Endodermal cell (in vitro differentiated cells): ENCODE measurements around the gene QSER1. TPM values are rescaled to one million over a fixed set of nuclear protein-coding genes. Genes with fewer than 3 reads are reported as not detected.

Source experiments
- DNase-seq: peaks from one replicate; pipeline ENCODE4 v3.0.0-alpha.2; 2017
- H3K27ac ChIP-seq: 2 replicates; pipeline ENCODE4 v1.5.1; 2013; ENCODE audit warnings: mild to moderate bottlenecking, low read depth, low read length, moderate library complexity
- H3K27me3 ChIP-seq: 2 replicates; pipeline ENCODE4 v1.6.1; 2013; ENCODE audit warnings: mild to moderate bottlenecking, low read length, moderate library complexity; ENCODE audit not compliant: insufficient read depth, control insufficient read depth, poor library complexity, severe bottlenecking
- H3K36me3 ChIP-seq: 2 replicates; pipeline ENCODE4 v1.7.0; 2013; ENCODE audit warnings: mild to moderate bottlenecking, low read length, moderate library complexity; ENCODE audit not compliant: control insufficient read depth, insufficient read depth
- H3K4me1 ChIP-seq: one replicate; pipeline ENCODE4 v1.7.0; 2013; ENCODE audit warnings: low read length; ENCODE audit not compliant: control insufficient read depth, insufficient read depth
- H3K4me3 ChIP-seq: 2 replicates; pipeline ENCODE4 v1.5.1; 2013; ENCODE audit warnings: mild to moderate bottlenecking, low read length, moderate library complexity
- H3K9ac ChIP-seq: 2 replicates; pipeline ENCODE4 v1.6.1; 2013; ENCODE audit warnings: mild to moderate bottlenecking, low read length, moderate library complexity; ENCODE audit not compliant: poor library complexity, severe bottlenecking; ENCODE audit errors: extremely low read depth
- H3K9me3 ChIP-seq: 2 replicates; pipeline ENCODE4 v1.6.1; 2013; ENCODE audit warnings: mild to moderate bottlenecking, low read length, moderate library complexity; ENCODE audit not compliant: control insufficient read depth
- H3K27ac Mint-ChIP-seq: 2 replicates; pipeline ENCODE4 v1.8.0; 2020; ENCODE audit warnings: mixed read lengths
- H3K27me3 Mint-ChIP-seq: 2 replicates; pipeline ENCODE4 v1.8.0; 2021; ENCODE audit warnings: mild to moderate bottlenecking, mixed read lengths; ENCODE audit not compliant: insufficient read depth
- H3K36me3 Mint-ChIP-seq: 2 replicates; pipeline ENCODE4 v1.8.0; 2020; ENCODE audit warnings: low read depth, mixed read lengths
- H3K4me1 Mint-ChIP-seq: 2 replicates; pipeline ENCODE4 v1.8.0; 2020; ENCODE audit warnings: mixed read lengths
- H3K4me3 Mint-ChIP-seq: 2 replicates; pipeline ENCODE4 v1.8.0; 2020; ENCODE audit warnings: mild to moderate bottlenecking, moderate library complexity, mixed read lengths
- H3K9me3 Mint-ChIP-seq: 2 replicates; pipeline ENCODE4 v1.8.0; 2020; ENCODE audit warnings: mild to moderate bottlenecking, mixed read lengths
- CTCF ChIP-seq: fragments of 200-600 bp; sonication (generic); conservative IDR thresholded peaks from 2 replicates; pipeline ENCODE4 v1.5.0; 2021; ENCODE audit warnings: antibody characterized with exemption, mild to moderate bottlenecking
- WGBS, 2 experiments: methylation state at CpG; one replicate each; pipeline versions ENCODE4 v1.1.5 to v1.1.7; 2013; ENCODE audit warnings: missing lambda C conversion rate in 2 of 2, mixed read lengths in 1 of 2; ENCODE audit not compliant: insufficient coverage in 1 of 2, insufficient read length in 1 of 2; 5-methylcytosine and 5-hydroxymethylcytosine counted together
- total RNA-seq, 2 donors: library from RNA; stranded (reverse); fragmentation: NEBNext Ultra II Directional in 1 of 2; extraction: Animal tissue kit (Norgen Biotek cat#: 25700) in 1 of 2; gene quantifications; 2 replicates in 1 of 2; 3 replicates in 1 of 2; pipeline ENCODE4 v1.2.1, GENCODE V29; 2021

Gene QSER1
- total RNA-seq, 2 donors from 2014 or later, result 66.5 to 82.0 TPM

GRCh38 chr11:32953700-32954099 lies 61.1 kb downstream of the QSER1 start:
- Histone ChIP-seq H3K4me1 (no peaks in the 10 kb centered on the region), H3K27ac (no peak overlapping the region), H3K4me3 (no peak overlapping the region), H3K27me3 (no peaks in the 10 kb centered on the region), H3K9me3 (no peaks in the 10 kb centered on the region), H3K9ac (no peak overlapping the region), H3K36me3 (peaks cover 35% of the 10 kb centered on the region)
- H3K4me3 Mint-ChIP-seq, result no peak overlapping the region
- TF ChIP-seq CTCF, result no peak
- no peaks in the 10 kb centered on the region for H3K9me3 Mint-ChIP-seq
- no peak for DNase-seq
- no peaks in the 10 kb centered on the region for H3K27me3 Mint-ChIP-seq
- peaks cover 40% of the 10 kb centered on the region for H3K36me3 Mint-ChIP-seq
- no peaks in the 10 kb centered on the region for H3K4me1 Mint-ChIP-seq
- H3K27ac Mint-ChIP-seq, result no peak overlapping the region

- H3K27me3 Mint-ChIP-seq, result no peaks in the 10 kb centered on the region
- peak; percentile 85 for TF ChIP-seq CTCF
- Histone ChIP-seq H3K4me3 (no peak overlapping the region), H3K27me3 (no peaks in the 10 kb centered on the region), H3K27ac (no peak overlapping the region), H3K36me3 (peaks cover 41% of the 10 kb centered on the region), H3K9me3 (no peaks in the 10 kb centered on the region), H3K4me1 (no peaks in the 10 kb centered on the region), H3K9ac (no peak overlapping the region)
- no peaks in the 10 kb centered on the region for H3K4me1 Mint-ChIP-seq
- no peak overlapping the region for H3K27ac Mint-ChIP-seq
- H3K9me3 Mint-ChIP-seq, result no peaks in the 10 kb centered on the region
- 26 to 40% methylated on average over 1 of the region's 1 CpG for WGBS, 2 experiments
- DNase-seq, result no peak
- peaks cover 62% of the 10 kb centered on the region for H3K36me3 Mint-ChIP-seq
- no peak overlapping the region for H3K4me3 Mint-ChIP-seq
Measured at GRCh38 chr11:32960553-32961164, 68.0 kb downstream of the QSER1 start.

GRCh38 chr11:32962016-32962415 lies 69.4 kb downstream of the QSER1 start:
- TF ChIP-seq CTCF, result no peak
- H3K27ac ChIP-seq, result no peak overlapping the region
- WGBS, 2 experiments, result 100% methylated on average over 1 to 2 of the region's 2 CpGs
- Mint-ChIP-seq H3K4me1 (no peaks in the 10 kb centered on the region), H3K27ac (peak overlapping the region; percentile 7), H3K4me3 (no peak overlapping the region), H3K36me3 (peaks cover 63% of the 10 kb centered on the region), H3K27me3 (no peaks in the 10 kb centered on the region), H3K9me3 (no peaks in the 10 kb centered on the region)
- peaks cover 35% of the 10 kb centered on the region for H3K36me3 ChIP-seq
- no peaks in the 10 kb centered on the region for H3K9me3 ChIP-seq
- no peaks in the 10 kb centered on the region for H3K27me3 ChIP-seq
- H3K4me3 ChIP-seq, result no peak overlapping the region
- H3K4me1 ChIP-seq, result no peaks in the 10 kb centered on the region
- no peak overlapping the region for H3K9ac ChIP-seq
- no peak for DNase-seq
